ENCODE results near the gene FHIP1B.

Gene FHIP1B

GRCh38 chr11:6203327-6203726, 31.1 kb downstream of the FHIP1B start:
- H3K27me3 ChIP-seq (ENCODE audit: insufficient read depth, poor library complexity, severe bottlenecking): no peaks in the 10 kb centered on the region
- TF ChIP-seq GABPA (IDR thresholded peaks at IDR 0.05; ENCODE audit: low read depth) (no peak), REST (IDR thresholded peaks at IDR 0.05; ENCODE audit: insufficient replicate concordance, low read depth) (no peak), POLR2AphosphoS5 (IDR thresholded peaks at IDR 0.05; ENCODE audit: low read depth) (no peak), SPI1 (IDR thresholded peaks at IDR 0.05; ENCODE audit: borderline replicate concordance, low read depth) (no peak), CTCF (IDR thresholded peaks at IDR 0.05; ENCODE audit: insufficient read depth, low read length) (no peak)
- no peak overlapping the region for H3K4me3 ChIP-seq (replicated peaks; ENCODE audit: insufficient read depth, low read length)
- DNase-seq (ENCODE audit: low read depth in 1 of 2, low spot score in 1 of 2): no peak
- H3K27ac ChIP-seq (replicated peaks): peak overlapping the region; percentile 92

- H3K4me3 ChIP-seq (replicated peaks; ENCODE audit: insufficient read depth, low read length): no peak overlapping the region
- peak overlapping the region; percentile 92 for H3K27ac ChIP-seq (replicated peaks)
- no peak for TF ChIP-seq POLR2AphosphoS5 (IDR thresholded peaks at IDR 0.05; ENCODE audit: low read depth)
- TF ChIP-seq SPI1 (IDR thresholded peaks at IDR 0.05; ENCODE audit: borderline replicate concordance, low read depth): no peak
- no peak for TF ChIP-seq REST (IDR thresholded peaks at IDR 0.05; ENCODE audit: insufficient replicate concordance, low read depth)
- TF ChIP-seq CTCF (IDR thresholded peaks at IDR 0.05; ENCODE audit: insufficient read depth, low read length): no peak
- no peak for TF ChIP-seq GABPA (IDR thresholded peaks at IDR 0.05; ENCODE audit: low read depth)
- no peak for DNase-seq (ENCODE audit: low read depth in 1 of 2, low spot score in 1 of 2)
- H3K27me3 ChIP-seq (ENCODE audit: insufficient read depth, poor library complexity, severe bottlenecking): no peaks in the 10 kb centered on the region
These were observed 32.4 kb downstream of the FHIP1B start for GRCh38 chr11:6202041-6202440.

GRCh38 chr11:6201481-6201880, 33.0 kb downstream of the FHIP1B start:
- H3K4me3 ChIP-seq (replicated peaks; ENCODE audit: insufficient read depth, low read length): no peak overlapping the region
- DNase-seq (ENCODE audit: low read depth in 1 of 2, low spot score in 1 of 2): peak; percentile 51 to 78
- peak overlapping the region; percentile 92 for H3K27ac ChIP-seq (replicated peaks)
- no peaks in the 10 kb centered on the region for H3K27me3 ChIP-seq (ENCODE audit: insufficient read depth, poor library complexity, severe bottlenecking)
- no peak for TF ChIP-seq SPI1 (IDR thresholded peaks at IDR 0.05; ENCODE audit: borderline replicate concordance, low read depth)
- TF ChIP-seq POLR2AphosphoS5 (IDR thresholded peaks at IDR 0.05; ENCODE audit: low read depth): no peak
- no peak for TF ChIP-seq CTCF (IDR thresholded peaks at IDR 0.05; ENCODE audit: insufficient read depth, low read length)

GRCh38 chr11:6200975-6201374, 33.5 kb downstream of the FHIP1B start:
- peak overlapping the region; percentile 92 for H3K27ac ChIP-seq (replicated peaks)
- H3K27me3 ChIP-seq (ENCODE audit: insufficient read depth, poor library complexity, severe bottlenecking): no peaks in the 10 kb centered on the region
- no peak overlapping the region for H3K4me3 ChIP-seq (replicated peaks; ENCODE audit: insufficient read depth, low read length)
- TF ChIP-seq SPI1 (IDR thresholded peaks at IDR 0.05; ENCODE audit: borderline replicate concordance, low read depth): peak; percentile 99
- peak; percentile 94 for TF ChIP-seq POLR2AphosphoS5 (IDR thresholded peaks at IDR 0.05; ENCODE audit: low read depth)
- TF ChIP-seq REST (IDR thresholded peaks at IDR 0.05; ENCODE audit: insufficient replicate concordance, low read depth): peak; percentile 48
- TF ChIP-seq CTCF (IDR thresholded peaks at IDR 0.05; ENCODE audit: insufficient read depth, low read length): no peak
- TF ChIP-seq GABPA (IDR thresholded peaks at IDR 0.05; ENCODE audit: low read depth): peak; percentile 59; the same call in 1 of the 2 replicates
- peak; percentile 99 to 100 for DNase-seq (ENCODE audit: low read depth in 1 of 2, low spot score in 1 of 2)

Data from HL-60 (cell line).